GM12891 (cell line): ENCODE measurements around the gene SUMF1.

ENCODE experiments used
- POLR2A ChIP-seq: IDR thresholded peaks from 2 replicates; pipeline ENCODE4 v1.6.1; 2011; ENCODE audit warnings: low read depth, low read length, control low read depth
- POLR2AphosphoS5 ChIP-seq: IDR thresholded peaks from 2 replicates; pipeline ENCODE4 v1.6.1; 2011; ENCODE audit warnings: low read depth, low read length, control low read depth
- SPI1 ChIP-seq: IDR thresholded peaks from 2 replicates; pipeline ENCODE4 v1.6.1; 2011; ENCODE audit warnings: low read depth, low read length, control low read depth

DNA sequence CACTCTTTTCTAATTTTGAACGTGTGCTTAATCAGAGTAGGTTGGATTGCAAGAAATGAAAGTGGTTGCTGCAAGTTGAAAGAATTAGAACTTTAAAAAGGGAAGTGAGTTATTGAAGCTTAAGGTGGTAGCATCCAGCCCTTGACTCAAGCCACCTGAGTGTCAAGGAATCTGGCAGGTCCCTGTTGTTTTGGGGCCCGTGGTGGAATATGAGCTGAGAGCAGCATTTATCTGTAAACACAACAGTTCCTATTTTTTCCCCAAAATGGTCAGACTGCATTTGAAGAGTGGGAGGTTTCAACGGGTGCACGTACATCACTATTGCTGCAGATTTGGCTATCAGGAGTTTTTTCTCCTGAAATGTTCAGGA, 27.8 kb upstream of the SUMF1 start:
- TF ChIP-seq SPI1 (peak; percentile 97), POLR2A (no peak), POLR2AphosphoS5 (no peak)
